Fibroblast of villous mesenchyme (primary cell): ENCODE results near the gene SGCE. TPM values are rescaled to one million over a fixed set of nuclear protein-coding genes. Genes with fewer than 3 reads are reported as not detected.

Experiments used
- DNase-seq: peaks from one replicate; pipeline ENCODE4 v3.0.0-alpha.2; 2010; ENCODE audit warnings: low read depth
- H3K4me3 ChIP-seq: 2 replicates; pipeline ENCODE4 v1.5.1; 2011; ENCODE audit warnings: low read depth, mild to moderate bottlenecking, low read length
- total RNA-seq: library from RNA; depleted of rRNA; stranded (reverse); fragments of >200 nt; gene quantifications from 2 replicates; pipeline ENCODE4 v1.2.3, GENCODE V29; 2012
- TF ChIP-seq, protein P1 (sequence below): IDR thresholded peaks from 2 replicates; pipeline ENCODE4 v1.5.1; 2012; ENCODE audit warnings: low read depth, mild to moderate bottlenecking, low read length; ENCODE audit not compliant: insufficient read depth

The SGCE gene
- total RNA-seq, 1 donor = 92.8 TPM

DNA sequence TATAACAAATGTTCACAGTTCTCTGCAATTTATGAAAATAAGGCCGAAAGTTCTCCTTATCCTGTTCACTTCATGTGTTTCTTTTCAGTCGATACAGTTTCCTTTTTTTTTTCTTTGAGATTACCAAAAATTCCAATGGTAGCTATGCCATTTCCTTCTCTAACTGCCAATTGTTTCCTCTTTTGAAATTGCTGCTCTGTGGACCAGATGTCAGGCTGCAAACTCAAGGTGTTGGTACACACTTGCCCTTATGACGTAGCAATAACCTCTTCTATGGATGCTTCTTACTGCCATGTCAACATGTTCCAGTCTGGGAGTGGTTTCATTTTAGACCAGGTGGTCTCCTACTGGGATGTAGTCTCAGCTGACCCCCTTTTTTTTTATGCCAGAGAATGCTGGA lies 93.4 kb downstream of the SGCE start:
- no peak for DNase-seq
- H3K4me3 ChIP-seq = no peak overlapping the region
- TF ChIP-seq, protein P1, sequence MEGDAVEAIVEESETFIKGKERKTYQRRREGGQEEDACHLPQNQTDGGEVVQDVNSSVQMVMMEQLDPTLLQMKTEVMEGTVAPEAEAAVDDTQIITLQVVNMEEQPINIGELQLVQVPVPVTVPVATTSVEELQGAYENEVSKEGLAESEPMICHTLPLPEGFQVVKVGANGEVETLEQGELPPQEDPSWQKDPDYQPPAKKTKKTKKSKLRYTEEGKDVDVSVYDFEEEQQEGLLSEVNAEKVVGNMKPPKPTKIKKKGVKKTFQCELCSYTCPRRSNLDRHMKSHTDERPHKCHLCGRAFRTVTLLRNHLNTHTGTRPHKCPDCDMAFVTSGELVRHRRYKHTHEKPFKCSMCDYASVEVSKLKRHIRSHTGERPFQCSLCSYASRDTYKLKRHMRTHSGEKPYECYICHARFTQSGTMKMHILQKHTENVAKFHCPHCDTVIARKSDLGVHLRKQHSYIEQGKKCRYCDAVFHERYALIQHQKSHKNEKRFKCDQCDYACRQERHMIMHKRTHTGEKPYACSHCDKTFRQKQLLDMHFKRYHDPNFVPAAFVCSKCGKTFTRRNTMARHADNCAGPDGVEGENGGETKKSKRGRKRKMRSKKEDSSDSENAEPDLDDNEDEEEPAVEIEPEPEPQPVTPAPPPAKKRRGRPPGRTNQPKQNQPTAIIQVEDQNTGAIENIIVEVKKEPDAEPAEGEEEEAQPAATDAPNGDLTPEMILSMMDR = no peak

DNA sequence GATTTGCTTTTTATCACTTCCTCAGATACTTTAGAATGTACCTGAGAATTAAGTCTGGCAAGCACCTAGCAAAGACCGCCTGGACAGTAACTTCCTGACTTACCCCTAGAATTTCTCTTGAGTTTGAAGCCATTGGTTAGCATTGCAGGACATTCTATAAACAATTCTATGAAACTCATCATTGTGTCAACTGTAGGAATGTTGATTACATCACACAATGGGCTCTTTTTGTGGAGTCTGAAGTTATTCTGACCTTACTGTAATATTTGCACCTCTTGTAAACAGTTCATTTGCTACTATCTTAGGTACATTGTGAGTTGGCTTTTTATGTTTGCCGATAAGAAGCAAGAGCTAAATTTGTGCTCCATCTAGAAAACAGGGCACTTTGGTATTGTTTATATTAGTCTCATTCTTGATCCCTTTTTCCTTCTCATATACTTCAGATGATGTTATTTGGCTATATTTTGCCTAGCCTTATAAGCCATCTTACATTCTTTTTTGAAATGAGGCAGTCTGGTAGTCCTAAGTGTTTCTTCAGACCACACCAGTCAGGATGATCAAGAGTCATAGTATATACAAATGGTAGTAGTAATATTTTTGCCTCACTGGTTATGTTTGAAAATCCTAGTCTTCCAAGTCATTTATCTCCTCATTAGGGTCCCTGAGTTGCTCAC lies 94.0 kb downstream of the SGCE start:
- DNase-seq = peak; percentile 32
- TF ChIP-seq, protein P1 = no peak

DNA sequence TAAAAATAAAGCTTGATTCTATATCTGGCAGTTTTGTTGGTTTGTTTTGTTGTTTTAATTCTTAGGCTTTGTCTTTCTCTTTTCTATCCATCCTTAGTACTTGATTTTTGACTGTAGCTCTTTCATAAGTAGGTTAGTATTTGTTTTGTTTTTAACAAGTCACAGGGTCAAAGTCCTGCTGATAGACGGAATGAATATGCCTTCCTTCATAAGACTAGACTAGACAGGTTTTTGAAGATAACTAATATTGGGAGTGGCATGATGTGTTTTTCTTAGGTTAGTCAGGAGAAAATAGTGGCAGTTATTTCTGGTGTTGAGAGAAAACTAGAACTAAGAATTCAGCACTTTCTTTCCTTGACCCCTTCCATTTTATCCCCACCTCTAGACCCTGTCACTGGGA lies 96.0 kb downstream of the SGCE start:
- H3K4me3 ChIP-seq = no peak overlapping the region
- no peak for DNase-seq
- TF ChIP-seq, protein P1 = no peak

More for the DNA sequence above, 94.0 kb downstream of the SGCE start:
- no peak overlapping the region for H3K4me3 ChIP-seq

DNA sequence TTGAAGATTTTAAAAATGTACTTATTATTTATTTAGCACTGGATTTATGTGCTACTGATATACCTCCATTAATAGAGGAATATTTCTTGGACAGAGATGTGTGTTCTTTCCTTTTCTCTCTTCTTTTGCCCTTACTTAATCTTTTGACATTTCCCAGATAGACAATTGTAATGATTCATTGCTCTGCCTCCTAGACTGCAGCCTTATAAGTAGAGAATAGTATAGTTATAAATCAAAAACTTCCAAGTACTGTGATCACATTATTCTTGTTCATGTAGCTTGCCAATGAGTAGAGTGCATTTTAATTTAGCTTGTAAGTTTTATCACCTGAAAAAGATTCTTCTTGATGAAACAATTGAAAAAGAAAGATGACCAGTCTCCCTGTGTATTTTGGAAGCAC lies 98.7 kb downstream of the SGCE start:
- no peak overlapping the region for H3K4me3 ChIP-seq
- TF ChIP-seq, protein P1 = no peak
- no peak for DNase-seq

DNA sequence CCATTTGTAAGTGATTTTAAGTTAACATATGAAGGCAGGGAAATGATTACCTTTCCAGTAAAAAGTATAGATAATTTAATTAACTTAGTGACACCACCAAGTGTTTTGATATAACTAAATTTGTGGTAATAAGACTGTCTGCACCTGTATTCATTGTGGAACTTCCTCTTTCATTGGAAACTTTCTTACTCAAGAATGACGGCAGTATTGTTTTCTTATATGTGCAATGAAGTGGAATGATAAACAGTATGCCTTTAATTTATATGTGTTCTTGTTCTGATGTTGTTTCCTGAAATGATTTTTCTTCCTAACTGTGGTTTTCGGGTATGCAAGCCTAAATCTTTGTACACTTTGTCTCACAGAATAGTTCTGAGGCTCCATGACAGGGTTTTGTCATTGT lies 99.9 kb downstream of the SGCE start:
- TF ChIP-seq, protein P1 = no peak
- no peak overlapping the region for H3K4me3 ChIP-seq
- no peak for DNase-seq

DNA sequence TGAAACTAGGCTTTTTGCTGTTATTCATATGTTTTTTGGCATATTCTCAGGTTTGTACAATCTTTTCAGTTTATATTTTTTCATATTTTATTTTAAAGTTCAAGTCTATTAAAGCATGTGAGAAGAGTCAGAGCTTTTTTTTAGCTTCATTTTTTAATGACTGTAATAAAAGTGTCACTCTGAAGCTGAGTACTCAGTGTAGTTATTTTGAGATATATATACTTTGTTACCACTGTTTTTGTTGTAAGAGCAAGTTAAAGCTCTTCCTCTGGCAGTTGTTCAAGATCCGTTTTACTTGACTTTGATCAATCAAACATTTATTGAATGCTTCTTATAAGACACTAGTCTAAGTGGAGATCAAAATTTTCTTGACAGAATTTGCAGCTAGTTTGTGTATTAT lies 108.8 kb downstream of the SGCE start:
- DNase-seq = peak; percentile 65

More for the DNA sequence above, 108.8 kb downstream of the SGCE start:
- no peak overlapping the region for H3K4me3 ChIP-seq
- TF ChIP-seq, protein P1 = no peak
